Measurements from ENCODE around the gene BRSK1.

The BRSK1 gene

GRCh38 chr19:55346725-55347441 is 63.1 kb downstream of the BRSK1 start:
- H3K27me3 ChIP-seq (replicated peaks; ENCODE audit: insufficient read depth, low read length): peaks cover 13% of the 10 kb centered on the region
- no peaks in the 10 kb centered on the region for H4K20me1 ChIP-seq (ENCODE audit: insufficient read depth, low read length)
- no peaks in the 10 kb centered on the region for H3K9me2 ChIP-seq (replicated peaks; ENCODE audit: insufficient read depth, low read length)
- H3F3A ChIP-seq (ENCODE audit: insufficient read depth, low read length): no peaks in the 10 kb centered on the region; the same call in 1 of the 2 replicates
- no peak for DNase-seq
- peaks cover 7% of the 10 kb centered on the region for H3K79me2 ChIP-seq (ENCODE audit: low read length)
- no peak overlapping the region for H3K27ac ChIP-seq (ENCODE audit: low read length)
- no peak for TF ChIP-seq EZH2 (optimal IDR thresholded peaks at IDR 0.05; ENCODE audit: low read depth, low read length)
- no peak for TF ChIP-seq CTCF (IDR thresholded peaks at IDR 0.05; ENCODE audit: low read length)
- TF ChIP-seq EZH2phosphoT487 (IDR thresholded peaks at IDR 0.05; ENCODE audit: low read length): no peak
- no peak overlapping the region for H2AFZ ChIP-seq (ENCODE audit: low read length)
- no peaks in the 10 kb centered on the region for H3K4me1 ChIP-seq (ENCODE audit: low read length)
- no peak overlapping the region for H3K9ac ChIP-seq (ENCODE audit: low read length)
- H3K9me3 ChIP-seq (replicated peaks; ENCODE audit: insufficient read depth, low read length): no peaks in the 10 kb centered on the region
- no peak overlapping the region for H3K4me3 ChIP-seq (ENCODE audit: low read length)
- H3K4me2 ChIP-seq (ENCODE audit: low read depth, low read length): no peak overlapping the region
- no peaks in the 10 kb centered on the region; the same call in 1 of the 2 replicates for H3K36me3 ChIP-seq (replicated peaks; ENCODE audit: insufficient read depth, low read length)

DNA sequence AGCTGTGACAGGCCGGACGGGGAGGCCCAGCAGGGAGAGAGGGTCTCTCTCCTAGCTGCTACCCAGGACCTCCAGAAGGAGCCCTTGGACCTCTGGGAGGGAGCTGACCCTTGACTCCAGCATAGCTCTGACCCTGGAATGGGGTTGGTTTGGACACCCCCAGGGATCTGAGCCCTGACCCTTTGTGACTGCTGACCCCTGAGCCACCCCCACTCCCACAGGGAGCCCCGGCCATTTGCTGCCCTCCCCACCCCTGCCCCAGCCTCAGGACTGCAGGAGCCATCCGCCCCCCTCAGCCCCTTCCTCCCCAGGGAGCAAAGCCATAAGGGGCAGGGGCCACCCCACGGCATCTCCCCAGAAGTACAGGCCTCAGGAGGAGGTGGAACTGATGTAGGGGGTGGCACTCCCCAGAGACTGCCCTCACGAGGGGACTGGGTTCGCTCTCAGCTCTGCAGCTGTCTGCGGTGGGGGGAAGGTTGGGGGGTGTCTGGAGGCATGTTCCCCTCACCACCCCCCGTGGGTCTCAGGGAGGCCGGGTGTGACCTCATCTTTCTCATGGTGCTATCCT is 63.7 kb downstream of the BRSK1 start:
- peaks cover 20% of the 10 kb centered on the region for H3K27me3 ChIP-seq (replicated peaks; ENCODE audit: insufficient read depth, low read length)

GRCh38 chr19:55348317-55349034 is 64.7 kb downstream of the BRSK1 start:
- Histone ChIP-seq H3K9me3 (replicated peaks; ENCODE audit: insufficient read depth, low read length) (no peaks in the 10 kb centered on the region), H3F3A (ENCODE audit: insufficient read depth, low read length) (no peaks in the 10 kb centered on the region; the same call in 1 of the 2 replicates), H2AFZ (ENCODE audit: low read length) (no peak overlapping the region), H3K9ac (ENCODE audit: low read length) (no peak overlapping the region), H3K4me2 (ENCODE audit: low read depth, low read length) (no peak overlapping the region), H3K79me2 (ENCODE audit: low read length) (no peaks in the 10 kb centered on the region), H3K9me2 (replicated peaks; ENCODE audit: insufficient read depth, low read length) (no peaks in the 10 kb centered on the region), H3K4me3 (ENCODE audit: low read length) (no peak overlapping the region), H3K27ac (ENCODE audit: low read length) (no peak overlapping the region), H3K4me1 (ENCODE audit: low read length) (no peaks in the 10 kb centered on the region), H4K20me1 (ENCODE audit: insufficient read depth, low read length) (no peaks in the 10 kb centered on the region), H3K36me3 (replicated peaks; ENCODE audit: insufficient read depth, low read length) (no peaks in the 10 kb centered on the region), H3K27me3 (replicated peaks; ENCODE audit: insufficient read depth, low read length) (peaks cover 29% of the 10 kb centered on the region)
- TF ChIP-seq EZH2phosphoT487 (IDR thresholded peaks at IDR 0.05; ENCODE audit: low read length): no peak
- TF ChIP-seq CTCF (IDR thresholded peaks at IDR 0.05; ENCODE audit: low read length): no peak
- TF ChIP-seq EZH2 (optimal IDR thresholded peaks at IDR 0.05; ENCODE audit: low read depth, low read length): no peak
- no peak for DNase-seq

More for the DNA sequence above, 63.7 kb downstream of the BRSK1 start:
- Histone ChIP-seq H4K20me1 (ENCODE audit: insufficient read depth, low read length) (no peaks in the 10 kb centered on the region), H3K36me3 (replicated peaks; ENCODE audit: insufficient read depth, low read length) (no peaks in the 10 kb centered on the region; the same call in 1 of the 2 replicates), H3K9me3 (replicated peaks; ENCODE audit: insufficient read depth, low read length) (no peaks in the 10 kb centered on the region), H3K9me2 (replicated peaks; ENCODE audit: insufficient read depth, low read length) (no peaks in the 10 kb centered on the region), H3K4me1 (ENCODE audit: low read length) (no peaks in the 10 kb centered on the region), H3K79me2 (ENCODE audit: low read length) (peaks cover 3% of the 10 kb centered on the region; the same call in 1 of the 2 replicates), H3K4me3 (ENCODE audit: low read length) (no peak overlapping the region), H3F3A (ENCODE audit: insufficient read depth, low read length) (no peaks in the 10 kb centered on the region; the same call in 1 of the 2 replicates), H3K27ac (ENCODE audit: low read length) (no peak overlapping the region), H2AFZ (ENCODE audit: low read length) (no peak overlapping the region), H3K4me2 (ENCODE audit: low read depth, low read length) (no peak overlapping the region), H3K9ac (ENCODE audit: low read length) (no peak overlapping the region)
- no peak for DNase-seq
- TF ChIP-seq CTCF (IDR thresholded peaks at IDR 0.05; ENCODE audit: low read length) (no peak), EZH2phosphoT487 (IDR thresholded peaks at IDR 0.05; ENCODE audit: low read length) (no peak), EZH2 (optimal IDR thresholded peaks at IDR 0.05; ENCODE audit: low read depth, low read length) (no peak)

Measured in MM.1S (cell line).